ENCODE data around the gene TBC1D10A. TPM values are rescaled to one million over a fixed set of nuclear protein-coding genes. Genes with fewer than 3 reads are reported as not detected.
A peak's percentile ranks its signal among the peaks of the same experiment; 100 is the strongest.

TBC1D10A gene
- total RNA-seq, 1 donor: 29.8 TPM

GRCh38 chr22:30263883-30264282, 62.9 kb downstream of the TBC1D10A start:
- TF ChIP-seq CTCF (IDR thresholded peaks at IDR 0.05; ENCODE audit: insufficient read depth, low read depth, low read length): no peak

GRCh38 chr22:30262917-30263741, 63.6 kb downstream of the TBC1D10A start:
- peak; percentile 90 for TF ChIP-seq CTCF (IDR thresholded peaks at IDR 0.05; ENCODE audit: insufficient read depth, low read depth, low read length)
- DNase-seq (ENCODE audit: low read depth): peak; percentile 67
- peak overlapping the region; percentile 23 for H3K4me3 ChIP-seq (ENCODE audit: low read depth, low read length)

More at GRCh38 chr22:30263883-30264282, 62.9 kb downstream of the TBC1D10A start:
- H3K4me3 ChIP-seq (ENCODE audit: low read depth, low read length): no peak overlapping the region
- DNase-seq (ENCODE audit: low read depth): no peak

- H3K4me3 ChIP-seq (ENCODE audit: low read depth, low read length): no peak overlapping the region
- DNase-seq (ENCODE audit: low read depth): no peak
- TF ChIP-seq CTCF (IDR thresholded peaks at IDR 0.05; ENCODE audit: insufficient read depth, low read depth, low read length): no peak
Observed at GRCh38 chr22:30262112-30262511, 64.6 kb downstream of the TBC1D10A start.

- TF ChIP-seq CTCF (IDR thresholded peaks at IDR 0.05; ENCODE audit: insufficient read depth, low read depth, low read length): no peak
- DNase-seq (ENCODE audit: low read depth): no peak
Observed at GRCh38 chr22:30261134-30261533, 65.6 kb downstream of the TBC1D10A start.

GRCh38 chr22:30260682-30261081, 66.1 kb downstream of the TBC1D10A start:
- TF ChIP-seq CTCF (IDR thresholded peaks at IDR 0.05; ENCODE audit: insufficient read depth, low read depth, low read length): no peak
- DNase-seq (ENCODE audit: low read depth): no peak
- H3K4me3 ChIP-seq (ENCODE audit: low read depth, low read length): no peak overlapping the region

More at GRCh38 chr22:30261134-30261533, 65.6 kb downstream of the TBC1D10A start:
- H3K4me3 ChIP-seq (ENCODE audit: low read depth, low read length): no peak overlapping the region

GRCh38 chr22:30260276-30260675, 66.5 kb downstream of the TBC1D10A start:
- no peak for DNase-seq (ENCODE audit: low read depth)
- TF ChIP-seq CTCF (IDR thresholded peaks at IDR 0.05; ENCODE audit: insufficient read depth, low read depth, low read length): no peak
- no peak overlapping the region for H3K4me3 ChIP-seq (ENCODE audit: low read depth, low read length)

Measured in fibroblast of villous mesenchyme (primary cell).